Neural progenitor cell (in vitro differentiated cells): Measurements from ENCODE around the gene TNIP2.

Experiments
- CTCF ChIP-seq: fragments of 200-600 bp; sonication (generic); IDR thresholded peaks from 2 replicates; pipeline ENCODE4 v1.5.1; 2017; ENCODE audit warnings: antibody characterized with exemption, mild to moderate bottlenecking
- EZH2 ChIP-seq: fragments of 200-600 bp; sonication (generic); IDR thresholded peaks from 2 replicates; pipeline ENCODE4 v1.6.1; 2017; ENCODE audit warnings: antibody characterized with exemption, mild to moderate bottlenecking, moderate library complexity
- EZH2phosphoT487 ChIP-seq: fragments of 200-600 bp; sonication (generic); IDR thresholded peaks from 2 replicates; pipeline ENCODE4 v1.6.1; 2017; ENCODE audit warnings: antibody characterized with exemption

DNA sequence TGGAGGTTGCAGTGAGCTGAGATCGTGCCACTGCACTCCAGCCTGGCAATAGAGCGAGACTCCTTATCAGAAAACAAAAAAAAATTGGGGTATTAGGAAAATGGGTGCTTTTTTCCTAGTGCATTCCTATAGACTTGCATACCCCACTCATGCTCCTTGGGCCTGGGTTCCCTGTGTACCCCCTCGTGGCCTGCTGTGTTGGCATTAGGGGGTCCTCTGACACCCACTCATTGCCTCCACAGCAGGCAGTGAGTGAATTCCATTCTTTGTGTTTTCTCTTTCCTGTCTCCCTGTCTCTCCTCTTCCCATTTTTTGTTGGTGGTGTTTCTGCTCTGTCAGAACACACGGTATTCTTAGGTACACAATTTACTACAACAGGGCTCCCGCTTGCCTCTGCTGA is 42.8 kb downstream of the TNIP2 start:
- TF ChIP-seq CTCF: no peak
- no peak for TF ChIP-seq EZH2
- no peak for TF ChIP-seq EZH2phosphoT487
